Liver (tissue), 9 donors: ENCODE measurements around the gene FYB1. TPM values are rescaled to one million over a fixed set of nuclear protein-coding genes. Genes with fewer than 3 reads are reported as not detected.
"Not testable (repeated sequence)": the region's sequence is repeated elsewhere in the genome, so short reads cannot be mapped to it uniquely, and the experiment has no call there.

ENCODE experiments used
- DNase-seq: peaks from one replicate; pipeline ENCODE4 v3.0.0-alpha.2; 2017; ENCODE audit warnings: low spot score
- H3K27ac ChIP-seq, 2 donors: one replicate each; pipeline ENCODE4 v1.7.0; 2013; ENCODE audit warnings: inconsistent platforms in 2 of 2, low read length in 2 of 2, control low read depth in 1 of 2, low read depth in 1 of 2, mild to moderate bottlenecking in 1 of 2
- H3K27me3 ChIP-seq, 4 donors: one replicate each; pipeline versions ENCODE4 v1.6.1 to v1.7.0; 2013; ENCODE audit warnings: low read length in 3 of 4, inconsistent platforms in 1 of 4, mild to moderate bottlenecking in 1 of 4, moderate library complexity in 1 of 4; ENCODE audit not compliant: control insufficient read depth in 4 of 4, insufficient read depth in 4 of 4
- H3K36me3 ChIP-seq, 4 donors: one replicate each; pipeline versions ENCODE4 v1.6.1 to v1.7.0; 2013; ENCODE audit warnings: low read length in 3 of 4, mild to moderate bottlenecking in 3 of 4, low read depth in 1 of 4, moderate library complexity in 1 of 4; ENCODE audit not compliant: control insufficient read depth in 4 of 4, insufficient read depth in 3 of 4
- H3K4me1 ChIP-seq, 4 donors: one replicate each; pipeline versions ENCODE4 v1.6.1 to v1.7.0; 2013; ENCODE audit warnings: low read length in 3 of 4, mild to moderate bottlenecking in 3 of 4, moderate library complexity in 1 of 4; ENCODE audit not compliant: control insufficient read depth in 4 of 4, insufficient read depth in 4 of 4
- H3K4me3 ChIP-seq, 3 donors: one replicate each; pipeline versions ENCODE4 v1.6.1 to v1.7.0; 2013; ENCODE audit warnings: low read length in 3 of 3, control low read depth in 1 of 3, low read depth in 1 of 3, mild to moderate bottlenecking in 1 of 3
- H3K9ac ChIP-seq, 2 donors: one replicate each; pipeline ENCODE4 v1.7.0; 2013; ENCODE audit warnings: low read length in 2 of 2, mild to moderate bottlenecking in 2 of 2, moderate library complexity in 2 of 2, control low read depth in 1 of 2, low read depth in 1 of 2
- H3K9me3 ChIP-seq, 4 donors: one replicate each; pipeline versions ENCODE4 v1.6.1 to v1.7.0; 2013; ENCODE audit warnings: low read length in 3 of 4; ENCODE audit not compliant: control insufficient read depth in 4 of 4
- CTCF ChIP-seq: fragments of 150-350 bp; IDR thresholded peaks from 2 replicates; pipeline ENCODE4 v1.5.1; 2017; ENCODE audit warnings: improper control_type of control experiment, low read depth, low read length; ENCODE audit not compliant: missing input control
- EGR1 ChIP-seq, 2 donors: IDR thresholded peaks; 2 replicates each; pipeline ENCODE4 v1.6.1; 2016 to 2018; ENCODE audit warnings: antibody characterized with exemption in 2 of 2, low read depth in 2 of 2
- FOXA1 ChIP-seq: IDR thresholded peaks from 2 replicates; pipeline ENCODE4 v1.6.1; 2016; ENCODE audit warnings: antibody characterized with exemption
- GABPA ChIP-seq, 2 donors: IDR thresholded peaks in 1 of 2; conservative IDR thresholded peaks in 1 of 2; 2 replicates each; pipeline ENCODE4 v1.6.1; 2016; ENCODE audit warnings: antibody characterized with exemption in 2 of 2, mild to moderate bottlenecking in 1 of 2, moderate library complexity in 1 of 2
- HNF4G ChIP-seq: IDR thresholded peaks from 2 replicates; pipeline ENCODE4 v1.6.1; 2016; ENCODE audit warnings: antibody characterized with exemption
- JUND ChIP-seq, 2 donors: IDR thresholded peaks; 2 replicates each; pipeline ENCODE4 v1.6.1; 2016; ENCODE audit warnings: antibody characterized with exemption in 2 of 2
- MAX ChIP-seq: IDR thresholded peaks from 2 replicates; pipeline ENCODE4 v1.6.1; 2016; ENCODE audit warnings: antibody characterized with exemption
- NR2F2 ChIP-seq: IDR thresholded peaks from 2 replicates; pipeline ENCODE4 v1.6.1; 2016; ENCODE audit warnings: antibody characterized with exemption
- RAD21 ChIP-seq, 2 donors: IDR thresholded peaks; 2 replicates each; pipeline ENCODE4 v1.6.1; 2016; ENCODE audit warnings: antibody characterized with exemption in 2 of 2, mild to moderate bottlenecking in 2 of 2
- REST ChIP-seq: IDR thresholded peaks from 2 replicates; pipeline ENCODE4 v1.6.1; 2016; ENCODE audit warnings: antibody characterized with exemption, mild to moderate bottlenecking
- SP1 ChIP-seq: IDR thresholded peaks from 2 replicates; pipeline ENCODE4 v1.6.1; 2018; ENCODE audit warnings: antibody characterized with exemption, mild to moderate bottlenecking
- TAF1 ChIP-seq: conservative IDR thresholded peaks from 2 replicates; pipeline ENCODE4 v1.6.1; 2016; ENCODE audit warnings: antibody characterized with exemption, mild to moderate bottlenecking
- ZBTB33 ChIP-seq: IDR thresholded peaks from 2 replicates; pipeline ENCODE4 v1.6.1; 2016; ENCODE audit warnings: antibody characterized with exemption
- WGBS: extraction: QIAGEN DNeasy Blood & Tissue Kit; methylation state at CpG from one replicate; pipeline ENCODE4 v1.1.7; 2013; 5-methylcytosine and 5-hydroxymethylcytosine counted together
- polyA plus RNA-seq, 2 donors: library from polyadenylated mRNA; stranded (reverse) in 1 of 2; unstranded in 1 of 2; fragments of 200-250 nt in 1 of 2; fragments of >200 nt in 1 of 2; fragmentation: Nextera tagmentation in 1 of 2; extraction: Ambion mirVana in 1 of 2; gene quantifications; one replicate each; pipeline versions ENCODE4 v1.2.1 to v1.2.3, GENCODE V29; 2013 to 2015
- total RNA-seq, 2 donors: library from RNA; depleted of rRNA; stranded (reverse); fragments of >200 nt; gene quantifications; one replicate each; pipeline ENCODE4 v1.2.3, GENCODE V29; 2014
- donor health status: healthy.
- donor health status: healthy.
- donor health status: healthy.
- donor health status: healthy.
- donor health status: healthy.

The FYB1 gene
- total and polyA plus RNA-seq, 4 donors, result 2.3 to 14.6 (median 6.9) TPM

GRCh38 chr5:39185761-39186160, 33.6 kb downstream of the FYB1 start:
- Histone ChIP-seq H3K36me3 (no peaks in the 10 kb centered on the region), H3K27me3 (no peaks in the 10 kb centered on the region), H3K9ac (no peak overlapping the region), H3K4me3 (no peak overlapping the region), H3K4me1 (no peaks in the 10 kb centered on the region), H3K9me3 (no peaks in the 10 kb centered on the region), H3K27ac (no peak overlapping the region)
- 90% methylated on average over 9 of the region's 9 CpGs for WGBS
- no peak for DNase-seq
- TF ChIP-seq HNF4G, result no peak
- TF ChIP-seq JUND (IDR thresholded peaks at IDR 0.05), result no peak

- H3K27ac ChIP-seq, H3K9ac ChIP-seq, DNase-seq, H3K9me3 ChIP-seq, H3K27me3 ChIP-seq, H3K4me3 ChIP-seq, H3K36me3 ChIP-seq, H3K4me1 ChIP-seq: not testable (repeated sequence)
- WGBS, result 63% methylated on average over 3 of the region's 3 CpGs
Observed at GRCh38 chr5:39179561-39179960, 39.8 kb downstream of the FYB1 start.

GRCh38 chr5:39178861-39179260, 40.5 kb downstream of the FYB1 start:
- WGBS, result 85% methylated on average over 8 of the region's 8 CpGs
- H3K9ac ChIP-seq, result no peak overlapping the region
- no peak for DNase-seq

More at GRCh38 chr5:39178861-39179260, 40.5 kb downstream of the FYB1 start:
- H3K4me3 ChIP-seq, result no peak overlapping the region
- peaks cover 0 to 3% (median under 1%) of the 10 kb centered on the region in 4 donors for H3K4me1 ChIP-seq
- H3K36me3 ChIP-seq, result no peaks in the 10 kb centered on the region
- peak overlapping the region in 1 of 2 donors; percentile 1 for H3K27ac ChIP-seq
- H3K9me3 ChIP-seq, result no peaks in the 10 kb centered on the region
- no peak for TF ChIP-seq REST
- no peak for TF ChIP-seq RAD21 (IDR thresholded peaks at IDR 0.05)
- no peak for TF ChIP-seq EGR1 (IDR thresholded peaks at IDR 0.05; ENCODE audit: low read depth in 2 of 2)
- no peak for TF ChIP-seq ZBTB33
- no peak for TF ChIP-seq CTCF
- TF ChIP-seq NR2F2, result no peak
- TF ChIP-seq FOXA1, result no peak
- no peak for TF ChIP-seq JUND (IDR thresholded peaks at IDR 0.05)
- TF ChIP-seq TAF1, result no peak
- no peak for TF ChIP-seq HNF4G
- TF ChIP-seq MAX, result no peak
- TF ChIP-seq GABPA (IDR thresholded peaks at IDR 0.05 in 1 of 2, conservative IDR thresholded peaks at IDR 0.05 in 1 of 2), result no peak
- no peak for TF ChIP-seq SP1
- H3K27me3 ChIP-seq, result peaks cover 0 to 2% (median 0%) of the 10 kb centered on the region in 4 donors
